Stromal cell of bone marrow (primary cell): ENCODE data around the gene EGFR.
"Not testable (repeated sequence)": the region's sequence is repeated elsewhere in the genome, so short reads cannot be mapped to it uniquely, and the experiment has no call there.

Source experiments
- DNase-seq: peaks from one replicate; pipeline ENCODE4 v3.0.0-alpha.2; 2012; ENCODE audit warnings: low read depth

The EGFR gene

DNA sequence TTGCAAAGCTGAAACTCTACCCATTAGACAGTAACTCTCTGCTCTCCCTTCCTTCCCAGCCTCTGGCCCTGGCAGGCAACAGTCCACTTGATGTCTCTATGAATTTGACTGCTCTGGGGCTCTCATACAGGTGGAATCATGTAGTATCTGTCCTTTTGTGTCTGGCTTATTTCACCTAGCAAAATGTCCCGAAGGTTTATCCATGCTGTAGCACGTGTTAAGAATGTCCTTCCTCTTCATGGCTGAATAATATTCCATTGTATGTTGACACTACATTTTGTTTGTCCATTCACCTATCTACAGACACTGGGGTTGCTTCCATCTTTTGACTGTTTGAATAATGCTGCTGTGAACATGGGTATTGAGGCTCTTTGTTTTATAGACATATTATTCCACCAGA lies 128.9 kb downstream of the EGFR start:
- DNase-seq = no peak

DNA sequence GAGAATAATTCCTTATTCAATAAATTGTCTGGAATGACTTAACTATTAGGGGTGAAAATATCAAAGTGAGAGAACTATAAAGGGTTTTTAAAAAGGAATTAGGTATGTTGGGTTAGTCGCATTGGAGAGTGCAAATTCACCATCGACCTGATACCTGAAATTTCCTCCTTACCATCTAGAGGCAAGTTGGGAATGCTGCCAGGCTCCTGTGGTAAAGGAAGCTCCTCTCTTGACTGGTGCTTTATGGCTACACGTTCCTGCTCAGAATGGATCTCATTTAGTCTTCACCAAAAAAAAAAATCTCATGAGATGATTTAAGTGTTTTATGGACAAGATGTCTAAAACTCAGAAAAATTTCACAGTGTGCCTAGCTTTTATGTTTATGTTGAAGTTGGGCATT lies 129.8 kb downstream of the EGFR start:
- DNase-seq = no peak

DNA sequence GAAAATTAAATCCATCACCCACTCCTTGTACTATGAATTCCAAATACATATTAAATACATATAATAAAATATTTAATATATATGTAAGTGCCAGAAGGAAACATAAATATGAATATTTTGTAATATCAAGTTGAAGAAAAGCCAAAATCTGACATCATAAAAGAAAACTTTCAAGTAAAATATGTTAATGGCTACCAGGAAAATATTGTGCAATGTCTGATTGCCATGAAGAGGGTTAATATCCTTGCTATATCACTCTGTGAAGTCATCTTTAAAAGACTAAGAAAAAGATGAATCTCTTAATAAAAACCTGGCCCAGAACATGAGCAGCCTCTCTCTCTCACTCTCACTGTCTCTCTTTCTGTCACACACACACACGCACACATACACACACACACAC lies 130.2 kb downstream of the EGFR start:
- DNase-seq = no peak

DNA sequence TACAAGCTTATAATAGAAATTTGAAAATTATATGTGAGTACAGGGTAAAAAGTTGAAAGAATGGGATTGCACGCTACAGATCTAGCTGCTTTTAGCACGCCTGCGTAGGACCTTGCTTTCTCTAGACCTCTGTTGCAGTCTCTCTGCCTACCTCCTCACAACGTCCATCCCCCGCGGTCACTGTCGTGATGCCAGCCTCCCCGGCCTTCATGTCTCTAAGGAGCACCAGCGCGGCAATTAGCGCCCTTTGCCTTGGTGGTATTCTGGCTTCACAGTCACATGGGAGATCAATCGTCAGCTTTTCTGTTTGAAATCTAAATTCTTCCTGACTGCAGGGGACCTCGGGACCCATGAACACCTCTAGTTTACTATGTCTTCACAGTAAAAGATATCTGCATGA lies 131.3 kb downstream of the EGFR start:
- DNase-seq = no peak

DNA sequence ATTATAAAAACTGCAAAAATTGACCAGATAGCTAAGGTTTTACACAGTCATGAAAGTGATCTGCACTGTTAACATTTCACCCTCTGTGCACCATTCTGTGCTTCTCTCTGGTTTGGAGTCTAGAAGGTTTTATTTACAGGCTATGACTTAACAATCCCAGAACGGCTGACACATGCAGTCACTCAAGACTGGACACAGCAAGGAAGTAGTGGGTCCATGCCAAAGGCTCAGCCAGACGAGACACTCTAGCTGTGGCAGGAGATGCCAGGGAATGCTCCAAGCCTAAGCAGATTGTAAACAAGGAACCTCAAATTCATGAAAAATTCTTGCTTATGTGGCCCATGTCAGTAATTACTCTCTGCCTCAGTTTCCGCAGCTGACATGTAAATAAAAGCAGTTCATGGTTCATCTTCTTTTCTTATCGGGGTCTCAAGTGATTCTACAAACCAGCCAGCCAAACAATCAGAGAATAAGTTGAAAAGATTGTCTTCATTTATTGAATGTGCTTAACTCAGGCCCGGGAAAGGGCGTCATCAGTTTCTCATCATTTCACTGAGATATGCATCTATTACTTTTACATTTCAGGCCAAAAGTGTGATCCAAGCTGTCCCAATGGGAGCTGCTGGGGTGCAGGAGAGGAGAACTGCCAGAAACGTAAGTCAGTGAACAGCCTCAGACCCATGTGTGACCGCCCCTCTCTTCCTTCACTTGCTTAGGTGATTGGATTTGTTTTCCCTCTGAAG lies 132.1 kb downstream of the EGFR start:
- no peak for DNase-seq

DNA sequence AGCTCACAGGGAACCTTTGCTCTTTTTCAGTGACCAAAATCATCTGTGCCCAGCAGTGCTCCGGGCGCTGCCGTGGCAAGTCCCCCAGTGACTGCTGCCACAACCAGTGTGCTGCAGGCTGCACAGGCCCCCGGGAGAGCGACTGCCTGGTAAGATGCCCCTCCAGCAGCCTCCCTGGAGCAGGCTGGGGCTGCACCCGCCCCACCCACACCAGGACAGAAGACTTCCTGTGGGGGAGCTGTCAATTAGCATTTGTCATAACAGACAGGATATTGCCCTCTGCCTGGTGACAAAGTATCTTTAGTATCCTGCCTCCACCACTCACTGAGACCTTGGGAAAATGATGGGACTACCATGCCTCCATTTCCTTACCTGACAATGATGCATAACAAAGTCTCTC lies 133.7 kb downstream of the EGFR start:
- no peak for DNase-seq

DNA sequence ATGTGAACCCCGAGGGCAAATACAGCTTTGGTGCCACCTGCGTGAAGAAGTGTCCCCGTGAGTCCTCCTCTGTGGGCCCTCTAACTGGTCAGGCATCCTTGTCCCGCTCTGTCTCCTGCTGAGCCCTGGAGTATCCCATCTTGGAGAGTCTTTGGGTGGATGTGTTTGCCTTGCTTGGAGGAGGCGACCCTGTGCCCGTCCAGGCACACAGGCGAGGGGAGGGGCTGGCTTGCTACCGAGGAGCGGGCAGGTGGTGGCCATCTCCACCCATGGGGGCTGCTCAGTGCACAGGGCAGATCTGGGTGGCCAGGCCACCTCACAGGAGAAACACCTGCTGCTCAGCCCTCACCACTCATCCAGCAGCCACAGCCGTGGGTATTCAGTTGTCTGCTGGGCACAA lies 135.3 kb downstream of the EGFR start:
- no peak for DNase-seq

DNA sequence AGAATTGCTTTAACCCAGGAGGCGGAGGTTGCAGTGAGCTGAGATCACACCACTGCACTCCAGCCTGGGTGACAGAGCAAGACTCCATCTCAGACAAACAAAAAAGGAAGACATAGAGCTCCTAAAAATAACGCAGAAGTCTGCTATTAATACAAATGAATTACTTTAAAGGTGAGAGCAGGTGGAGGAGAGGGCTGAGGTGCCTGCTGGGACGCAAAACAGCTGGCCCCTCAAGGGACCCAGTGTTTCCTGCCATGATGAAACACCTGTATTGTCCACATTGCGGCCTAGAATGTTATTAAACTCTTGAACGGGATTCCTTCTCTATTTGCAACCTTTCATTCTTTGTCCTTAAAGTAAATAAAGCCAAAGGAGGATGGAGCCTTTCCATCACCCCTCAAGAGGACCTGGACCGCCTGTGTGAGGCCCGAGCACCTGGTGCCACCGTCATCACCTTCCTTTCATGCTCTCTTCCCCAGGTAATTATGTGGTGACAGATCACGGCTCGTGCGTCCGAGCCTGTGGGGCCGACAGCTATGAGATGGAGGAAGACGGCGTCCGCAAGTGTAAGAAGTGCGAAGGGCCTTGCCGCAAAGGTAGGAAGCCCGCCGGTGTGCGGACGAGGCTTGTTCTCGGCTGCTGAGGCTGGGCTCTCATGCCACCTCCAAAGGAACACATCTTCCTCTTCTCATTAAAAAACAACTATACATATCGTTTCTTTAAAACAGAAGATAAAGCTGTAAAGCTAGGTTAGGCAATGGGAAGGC lies 136.7 kb downstream of the EGFR start:
- DNase-seq = no peak

DNA sequence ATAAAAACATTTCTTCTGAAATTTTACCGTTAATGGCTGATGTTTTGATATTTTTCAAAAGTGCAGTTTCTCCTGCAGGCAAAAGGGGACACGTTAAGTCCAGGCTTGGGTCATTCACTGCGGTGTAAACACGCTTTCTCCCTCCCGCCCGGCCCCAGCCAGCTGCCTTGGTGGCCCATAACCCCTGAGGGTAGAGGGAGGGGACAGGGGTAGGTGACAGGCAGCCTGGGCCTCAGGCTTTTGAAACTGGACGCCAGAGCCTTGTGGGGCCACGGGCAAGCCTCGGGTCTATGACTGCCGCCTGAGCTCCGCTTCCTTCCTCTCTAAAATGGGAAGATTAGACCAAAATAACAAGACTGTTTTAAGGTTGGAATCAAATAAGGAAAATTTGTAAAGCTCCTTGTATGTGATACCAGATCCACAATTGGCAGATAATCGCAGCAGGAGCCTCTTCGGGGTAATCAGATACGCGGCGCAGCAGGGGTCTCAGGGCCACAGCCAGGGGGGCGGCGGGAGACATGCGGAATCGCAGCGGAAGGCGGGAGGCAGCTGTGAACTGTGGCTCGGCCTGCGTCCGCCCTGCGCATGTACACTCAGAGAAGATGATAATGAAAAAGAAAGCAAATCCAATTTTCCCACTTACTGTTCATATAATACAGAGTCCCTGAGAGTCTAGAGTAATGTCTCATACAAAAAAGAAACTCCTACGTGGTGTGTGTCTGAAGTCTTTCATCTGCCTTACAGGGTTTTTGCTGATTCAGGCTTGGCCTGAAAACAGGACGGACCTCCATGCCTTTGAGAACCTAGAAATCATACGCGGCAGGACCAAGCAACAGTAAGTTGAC lies 138.3 kb downstream of the EGFR start:
- DNase-seq = no peak

DNA sequence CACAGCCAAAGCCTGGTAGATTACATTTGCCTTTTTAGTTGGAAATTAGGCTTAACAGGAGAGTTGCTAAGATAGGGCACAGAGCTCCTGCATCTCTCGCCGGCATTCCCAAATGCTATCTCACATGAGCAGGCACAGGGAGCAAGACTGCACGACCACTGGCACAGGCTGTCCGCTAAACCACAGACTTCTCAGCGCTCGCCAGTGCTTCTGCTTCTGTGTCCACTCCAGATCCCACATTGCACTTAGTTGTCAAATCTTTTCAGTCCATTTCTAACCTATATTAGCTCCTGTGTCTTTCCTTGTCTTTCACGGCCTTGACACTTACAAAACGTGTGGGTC lies 138.9 kb downstream of the EGFR start:
- no peak for DNase-seq

DNA sequence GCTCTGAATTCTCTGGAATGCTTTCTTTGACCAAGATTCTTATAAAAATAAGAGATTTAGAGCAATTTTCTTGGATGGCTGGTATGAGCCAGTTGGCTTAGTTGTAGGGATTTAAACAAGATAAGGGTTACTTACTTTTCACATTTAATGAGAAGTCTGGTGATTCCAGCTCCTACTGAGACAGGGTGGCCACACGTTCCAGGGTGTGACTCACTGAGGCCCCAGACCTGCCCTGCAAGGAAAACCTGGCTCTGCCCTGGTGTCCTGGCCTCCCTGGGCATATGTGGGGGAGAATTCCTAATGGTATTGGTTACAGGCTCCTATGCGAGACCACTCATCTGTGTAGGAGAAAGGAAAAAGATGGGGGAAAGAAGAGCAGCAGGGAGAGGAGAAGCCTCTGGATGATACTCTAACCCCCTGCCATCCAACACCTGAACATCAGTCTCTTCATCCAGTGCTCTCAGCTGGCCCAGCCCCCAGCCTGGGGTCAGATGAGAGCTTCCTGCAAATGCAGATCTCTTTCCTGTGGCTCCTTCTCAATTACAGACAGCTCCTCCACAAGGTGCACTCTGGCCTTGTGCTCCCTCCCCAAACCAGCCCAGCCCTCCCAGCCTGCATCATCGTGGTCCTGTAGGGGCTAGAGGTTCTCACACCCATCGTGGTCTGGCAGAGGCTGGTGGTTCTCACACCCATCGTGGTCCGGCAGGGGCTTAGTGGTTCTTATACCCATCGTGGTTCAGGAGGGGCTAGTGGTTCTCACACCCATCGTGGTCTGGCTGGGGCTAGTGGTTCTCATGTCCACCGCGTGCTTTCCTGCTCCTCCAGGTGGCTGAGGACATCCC lies 139.9 kb downstream of the EGFR start:
- no peak for DNase-seq

DNA sequence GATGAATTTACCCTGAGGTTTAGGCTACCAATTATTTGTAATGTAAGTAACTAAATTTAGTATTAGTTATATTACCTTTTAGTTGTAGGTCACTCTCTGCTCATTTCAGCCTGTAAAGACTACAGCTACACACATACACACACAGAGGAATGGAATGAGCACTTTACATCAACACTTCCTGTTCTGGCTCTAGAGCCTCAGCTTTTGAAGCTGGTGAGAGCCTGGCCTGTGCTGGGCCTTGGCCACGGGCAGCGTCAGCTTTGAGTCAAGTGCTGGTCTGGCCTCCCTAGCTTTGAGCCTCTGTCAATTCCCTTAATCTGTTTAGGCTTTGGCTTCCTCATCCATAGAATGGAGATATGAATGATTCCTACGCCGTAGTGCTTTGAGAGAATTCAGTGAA lies 141.7 kb downstream of the EGFR start:
- DNase-seq = no peak

DNA sequence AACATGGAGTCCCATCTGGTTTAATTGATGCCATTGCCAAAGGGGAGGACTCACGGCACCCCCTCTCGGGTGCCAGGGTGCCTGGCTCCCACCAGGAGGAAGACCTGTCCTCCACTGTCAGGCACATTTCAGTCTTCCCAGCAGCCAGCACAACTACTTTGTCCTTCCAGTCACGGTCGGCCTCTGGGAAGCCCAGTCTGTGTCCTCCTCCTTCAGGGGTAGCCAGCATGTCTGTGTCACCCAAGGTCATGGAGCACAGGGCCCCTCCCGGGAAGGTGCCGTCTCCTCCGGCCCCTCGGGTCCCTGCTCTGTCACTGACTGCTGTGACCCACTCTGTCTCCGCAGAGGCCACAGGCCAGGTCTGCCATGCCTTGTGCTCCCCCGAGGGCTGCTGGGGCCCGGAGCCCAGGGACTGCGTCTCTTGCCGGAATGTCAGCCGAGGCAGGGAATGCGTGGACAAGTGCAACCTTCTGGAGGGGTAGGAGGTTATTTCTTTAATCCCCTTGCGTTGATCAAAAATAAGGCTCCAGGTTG lies 142.4 kb downstream of the EGFR start:
- DNase-seq = no peak

DNA sequence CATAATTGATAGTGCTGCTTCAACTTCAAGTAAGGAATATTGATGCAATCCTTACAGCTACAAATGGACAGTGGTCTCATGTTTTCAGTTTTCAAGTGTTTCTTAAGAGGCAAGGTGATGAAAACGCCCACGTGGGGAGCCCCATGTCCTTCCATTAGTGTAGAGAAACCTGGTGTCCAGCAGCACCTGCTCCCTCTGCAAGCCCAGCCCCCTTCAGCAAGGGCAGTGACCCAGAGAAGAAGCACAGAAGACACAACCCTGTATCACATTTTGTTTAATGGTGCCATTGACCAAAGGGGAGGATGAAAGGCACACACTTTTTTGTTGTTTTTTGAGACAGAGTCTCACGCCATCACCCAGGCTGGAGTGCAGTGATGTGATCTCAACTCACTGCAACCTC lies 143.7 kb downstream of the EGFR start:
- DNase-seq = no peak

DNA sequence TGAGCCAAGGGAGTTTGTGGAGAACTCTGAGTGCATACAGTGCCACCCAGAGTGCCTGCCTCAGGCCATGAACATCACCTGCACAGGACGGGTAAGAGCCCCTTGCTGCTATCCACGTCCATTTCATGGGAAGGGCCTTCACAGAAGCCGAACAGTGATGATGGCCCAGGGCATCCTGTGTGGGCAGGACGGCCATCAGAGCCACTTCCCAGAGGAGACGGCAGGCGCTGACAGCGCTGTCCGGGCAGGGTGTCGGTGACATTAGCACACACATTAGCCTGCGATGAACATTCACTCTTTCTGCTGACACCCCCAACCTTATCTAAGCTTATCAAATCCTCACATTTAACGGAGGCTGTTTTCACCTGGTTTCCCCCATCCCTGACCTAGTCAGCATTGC lies 144.9 kb downstream of the EGFR start:
- no peak for DNase-seq

DNA sequence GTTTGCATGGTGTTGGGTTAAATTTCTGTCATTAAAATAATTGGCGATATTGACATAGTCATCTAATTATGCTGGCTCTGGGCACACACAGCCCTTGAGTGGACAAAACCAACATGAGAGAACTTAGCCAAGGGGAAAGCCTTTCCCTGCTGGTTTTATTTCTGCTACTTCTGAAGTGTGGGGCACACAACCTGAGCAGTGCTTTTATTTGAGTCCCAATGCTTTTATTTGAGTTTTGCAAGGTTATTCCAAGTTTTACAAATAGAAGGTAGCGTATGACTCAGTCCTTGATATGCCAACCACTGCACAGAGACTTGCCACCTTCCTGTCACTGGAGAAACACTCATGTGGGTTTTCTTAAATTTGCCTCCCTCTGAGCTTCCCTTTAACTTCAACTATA lies 145.7 kb downstream of the EGFR start:
- no peak for DNase-seq

DNA sequence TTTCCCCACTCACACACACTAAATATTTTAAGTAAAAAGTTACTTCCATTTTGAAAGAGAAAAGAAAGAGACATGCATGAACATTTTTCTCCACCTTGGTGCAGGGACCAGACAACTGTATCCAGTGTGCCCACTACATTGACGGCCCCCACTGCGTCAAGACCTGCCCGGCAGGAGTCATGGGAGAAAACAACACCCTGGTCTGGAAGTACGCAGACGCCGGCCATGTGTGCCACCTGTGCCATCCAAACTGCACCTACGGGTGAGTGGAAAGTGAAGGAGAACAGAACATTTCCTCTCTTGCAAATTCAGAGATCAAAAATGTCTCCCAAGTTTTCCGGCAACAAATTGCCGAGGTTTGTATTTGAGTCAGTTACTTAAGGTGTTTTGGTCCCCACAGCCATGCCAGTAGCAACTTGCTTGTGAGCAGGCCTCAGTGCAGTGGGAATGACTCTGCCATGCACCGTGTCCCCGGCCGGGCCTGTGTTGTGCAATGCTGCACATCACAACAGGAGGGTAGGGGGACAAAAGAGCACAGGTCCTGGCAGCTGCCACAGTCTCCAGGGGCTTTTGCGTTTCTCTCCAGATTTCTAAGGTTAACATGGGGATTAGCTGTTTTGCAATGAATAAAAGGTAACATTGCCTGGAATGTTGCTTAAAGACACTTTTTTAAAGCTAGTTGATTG lies 146.5 kb downstream of the EGFR start:
- DNase-seq = no peak

DNA sequence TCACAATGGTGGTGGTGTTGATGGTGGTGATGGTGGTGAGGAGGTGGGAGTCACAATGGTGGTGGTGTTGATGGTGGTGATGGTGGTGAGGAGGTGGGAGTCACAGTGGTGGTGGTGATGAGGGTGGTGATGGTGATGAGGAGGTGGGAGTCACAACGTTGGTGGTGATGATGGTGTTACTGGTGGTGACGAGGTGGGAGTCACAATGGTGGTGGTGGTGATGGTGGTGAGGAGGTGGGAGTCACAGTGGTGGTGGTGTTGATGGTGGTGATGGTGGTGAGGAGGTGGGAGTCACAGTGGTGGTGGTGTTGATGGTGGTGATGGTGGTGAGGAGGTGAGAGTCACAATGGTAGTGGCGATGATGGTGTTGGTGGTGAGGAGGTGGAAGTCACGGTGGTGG lies 148.5 kb downstream of the EGFR start:
- DNase-seq = not testable (repeated sequence)

DNA sequence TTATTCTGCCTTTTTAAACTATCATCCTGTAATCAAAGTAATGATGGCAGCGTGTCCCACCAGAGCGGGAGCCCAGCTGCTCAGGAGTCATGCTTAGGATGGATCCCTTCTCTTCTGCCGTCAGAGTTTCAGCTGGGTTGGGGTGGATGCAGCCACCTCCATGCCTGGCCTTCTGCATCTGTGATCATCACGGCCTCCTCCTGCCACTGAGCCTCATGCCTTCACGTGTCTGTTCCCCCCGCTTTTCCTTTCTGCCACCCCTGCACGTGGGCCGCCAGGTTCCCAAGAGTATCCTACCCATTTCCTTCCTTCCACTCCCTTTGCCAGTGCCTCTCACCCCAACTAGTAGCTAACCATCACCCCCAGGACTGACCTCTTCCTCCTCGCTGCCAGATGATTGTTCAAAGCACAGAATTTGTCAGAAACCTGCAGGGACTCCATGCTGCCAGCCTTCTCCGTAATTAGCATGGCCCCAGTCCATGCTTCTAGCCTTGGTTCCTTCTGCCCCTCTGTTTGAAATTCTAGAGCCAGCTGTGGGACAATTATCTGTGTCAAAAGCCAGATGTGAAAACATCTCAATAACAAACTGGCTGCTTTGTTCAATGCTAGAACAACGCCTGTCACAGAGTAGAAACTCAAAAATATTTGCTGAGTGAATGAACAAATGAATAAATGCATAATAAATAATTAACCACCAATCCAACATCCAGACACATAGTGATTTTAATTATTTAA lies 151.7 kb downstream of the EGFR start:
- no peak for DNase-seq

DNA sequence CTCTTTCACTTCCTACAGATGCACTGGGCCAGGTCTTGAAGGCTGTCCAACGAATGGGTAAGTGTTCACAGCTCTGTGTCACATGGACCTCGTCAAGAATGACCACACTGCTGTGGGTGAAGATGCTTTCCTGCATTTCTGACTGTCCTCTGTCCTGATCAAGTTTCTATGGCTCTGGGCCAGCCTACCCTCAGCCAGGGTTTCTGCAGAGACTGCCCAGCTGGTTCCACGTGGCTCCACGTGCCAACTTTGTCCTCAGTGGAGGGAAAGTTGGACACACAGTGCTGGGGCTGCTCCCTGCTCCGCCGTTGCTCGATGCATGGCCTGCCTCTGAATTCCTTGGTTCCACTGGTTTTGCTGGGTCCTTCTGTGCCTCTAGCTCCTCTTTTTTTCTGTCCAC lies 152.3 kb downstream of the EGFR start:
- DNase-seq = no peak

DNA sequence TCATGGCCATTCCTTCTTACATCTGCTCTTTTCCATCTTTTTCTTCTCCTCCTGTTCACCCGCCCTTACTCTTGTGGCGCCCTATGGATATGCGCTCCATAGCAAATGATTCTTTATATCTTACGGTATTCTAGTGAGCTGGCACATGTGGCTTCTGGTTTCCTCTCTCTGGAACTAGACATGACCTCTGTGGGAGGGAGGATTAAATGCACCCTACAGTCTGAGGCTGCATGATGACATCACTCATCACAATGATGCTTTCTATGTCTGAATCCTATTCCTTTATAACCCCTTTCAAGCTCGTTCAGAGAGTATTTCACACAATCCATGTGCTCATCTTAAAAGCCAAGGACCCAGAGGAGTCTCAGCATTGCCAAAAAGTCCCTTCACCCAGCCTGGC lies 153.3 kb downstream of the EGFR start:
- DNase-seq = no peak
